WERI-Rb-1 (cell line): Measurements from ENCODE around the gene NRAP.

Experiments used
- DNase-seq: peaks from one replicate; pipeline ENCODE4 v3.0.0-alpha.2; 2020
- H3K27ac ChIP-seq: fragments of 250-450 bp; sonication (Bioruptor Pico); 2 replicates; pipeline ENCODE4 v1.5.1; 2020; ENCODE audit warnings: mild to moderate bottlenecking, moderate library complexity
- H3K27me3 ChIP-seq: fragments of 250-450 bp; sonication (Bioruptor Pico); 2 replicates; pipeline ENCODE4 v1.5.1; 2021; ENCODE audit warnings: mild to moderate bottlenecking, low read depth, moderate library complexity; ENCODE audit not compliant: insufficient read depth, severe bottlenecking
- H3K36me3 ChIP-seq: fragments of 250-450 bp; sonication (Bioruptor Pico); 2 replicates; pipeline ENCODE4 v1.5.1; 2020; ENCODE audit warnings: mild to moderate bottlenecking, moderate library complexity
- H3K4me3 ChIP-seq: 2 replicates; pipeline ENCODE4 v1.5.1; 2011; ENCODE audit warnings: low read depth, mild to moderate bottlenecking, control low read depth, low read length
- H3K9me3 ChIP-seq: fragments of 250-450 bp; sonication (Bioruptor Pico); 2 replicates; pipeline ENCODE4 v1.5.1; 2021; ENCODE audit warnings: mild to moderate bottlenecking, moderate library complexity; ENCODE audit not compliant: severe bottlenecking
- CTCF ChIP-seq: IDR thresholded peaks from 2 replicates; pipeline ENCODE4 v1.5.1; 2011; ENCODE audit warnings: low read depth, mild to moderate bottlenecking, control low read depth, inconsistent platforms, low read length

Gene NRAP

GRCh38 chr10:113663908-113664307 is at the start of gene NRAP:
NRAP (minus strand) TSS chr10:113664041; CDS start chr10:113663882, 159 bp downstream.
- Histone ChIP-seq H3K27ac (no peak within 1 kb of the TSS), H3K4me3 (no peak within 1 kb of the TSS), H3K36me3 (no peaks in the 10 kb centered on the region), H3K9me3 (no peaks in the 10 kb centered on the region), H3K27me3 (no peaks in the 10 kb centered on the region)
- no peak for DNase-seq
- TF ChIP-seq CTCF: no peak

- no peak for DNase-seq
- H3K4me3 ChIP-seq: no peak overlapping the region
- H3K9me3 ChIP-seq: no peaks in the 10 kb centered on the region
- no peaks in the 10 kb centered on the region for H3K27me3 ChIP-seq
- H3K27ac ChIP-seq: no peak overlapping the region
- H3K36me3 ChIP-seq: no peaks in the 10 kb centered on the region
- TF ChIP-seq CTCF: no peak
These were observed 49.8 kb upstream of the NRAP start for GRCh38 chr10:113713640-113713982.

GRCh38 chr10:113712755-113713639 is 49.2 kb upstream of the NRAP start:
- TF ChIP-seq CTCF: no peak

GRCh38 chr10:113712024-113712423 is 48.2 kb upstream of the NRAP start:
- Histone ChIP-seq H3K27ac (no peak overlapping the region), H3K4me3 (no peak overlapping the region), H3K36me3 (no peaks in the 10 kb centered on the region), H3K9me3 (no peaks in the 10 kb centered on the region), H3K27me3 (no peaks in the 10 kb centered on the region)
- DNase-seq: no peak
- no peak for TF ChIP-seq CTCF

More at GRCh38 chr10:113712755-113713639, 49.2 kb upstream of the NRAP start:
- no peaks in the 10 kb centered on the region for H3K36me3 ChIP-seq
- no peaks in the 10 kb centered on the region for H3K27me3 ChIP-seq
- no peak for DNase-seq
- H3K4me3 ChIP-seq: no peak overlapping the region
- no peak overlapping the region for H3K27ac ChIP-seq
- H3K9me3 ChIP-seq: no peaks in the 10 kb centered on the region

GRCh38 chr10:113711142-113711541 is 47.3 kb upstream of the NRAP start:
- no peak for DNase-seq
- Histone ChIP-seq H3K27me3 (no peaks in the 10 kb centered on the region), H3K36me3 (no peaks in the 10 kb centered on the region), H3K27ac (no peak overlapping the region), H3K9me3 (no peaks in the 10 kb centered on the region), H3K4me3 (no peak overlapping the region)
- TF ChIP-seq CTCF: no peak
